Medulla oblongata (tissue), 1 donor: ENCODE results near the gene CNOT6.

Experiments
- DNase-seq: peaks from one replicate; pipeline ENCODE4 v3.0.0-alpha.2; 2015; ENCODE audit errors: extremely low spot score

The CNOT6 gene

GRCh38 chr5:180620014-180620413 lies 125.8 kb downstream of the CNOT6 start:
- no peak for DNase-seq

- no peak for DNase-seq
Observed at GRCh38 chr5:180621311-180621710, 127.1 kb downstream of the CNOT6 start.

- DNase-seq, result no peak
Observed at GRCh38 chr5:180622910-180623309, 128.7 kb downstream of the CNOT6 start.

- no peak for DNase-seq
Observed at GRCh38 chr5:180623411-180623834, 129.2 kb downstream of the CNOT6 start.

GRCh38 chr5:180623844-180624243 lies 129.7 kb downstream of the CNOT6 start:
- no peak for DNase-seq

- no peak for DNase-seq
Observed at GRCh38 chr5:180624587-180624986, 130.4 kb downstream of the CNOT6 start.

DNA sequence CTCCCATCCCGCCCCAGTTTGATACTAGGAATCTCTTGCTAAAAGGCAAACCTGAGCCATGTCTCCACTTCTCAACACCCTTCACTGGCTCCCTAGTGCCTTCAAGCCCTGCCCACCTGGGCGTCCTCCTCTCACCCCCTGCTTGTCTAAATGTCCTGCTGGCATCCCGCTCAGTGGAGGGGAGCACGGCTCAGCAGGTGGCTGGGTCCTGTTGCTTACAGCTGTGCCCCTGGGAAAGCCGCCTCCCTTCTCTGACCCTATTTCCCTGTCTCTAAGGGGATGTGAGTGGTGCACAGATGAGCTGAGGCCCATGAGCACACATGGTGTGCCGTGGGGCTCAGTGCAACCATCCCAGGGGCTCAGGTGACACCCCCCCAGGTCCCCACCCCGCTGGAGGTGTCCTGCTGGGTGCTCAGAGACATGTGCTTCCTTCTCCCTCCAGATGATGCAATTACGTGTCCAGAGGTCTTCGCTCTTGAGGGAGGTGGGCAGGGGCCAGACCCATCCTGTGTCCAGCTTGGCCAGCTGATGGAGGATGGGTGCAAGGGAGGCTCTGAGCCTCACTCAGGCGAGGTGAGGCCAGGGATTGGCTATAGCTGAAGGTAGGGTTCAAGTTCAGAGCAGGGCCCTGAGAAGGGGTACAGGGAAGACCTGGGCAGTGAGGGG lies 131.1 kb downstream of the CNOT6 start:
- DNase-seq, result no peak

- DNase-seq, result no peak
Observed at GRCh38 chr5:180625791-180626660, 131.8 kb downstream of the CNOT6 start.

- no peak for DNase-seq
Observed at GRCh38 chr5:180626661-180627385, 132.6 kb downstream of the CNOT6 start.

DNA sequence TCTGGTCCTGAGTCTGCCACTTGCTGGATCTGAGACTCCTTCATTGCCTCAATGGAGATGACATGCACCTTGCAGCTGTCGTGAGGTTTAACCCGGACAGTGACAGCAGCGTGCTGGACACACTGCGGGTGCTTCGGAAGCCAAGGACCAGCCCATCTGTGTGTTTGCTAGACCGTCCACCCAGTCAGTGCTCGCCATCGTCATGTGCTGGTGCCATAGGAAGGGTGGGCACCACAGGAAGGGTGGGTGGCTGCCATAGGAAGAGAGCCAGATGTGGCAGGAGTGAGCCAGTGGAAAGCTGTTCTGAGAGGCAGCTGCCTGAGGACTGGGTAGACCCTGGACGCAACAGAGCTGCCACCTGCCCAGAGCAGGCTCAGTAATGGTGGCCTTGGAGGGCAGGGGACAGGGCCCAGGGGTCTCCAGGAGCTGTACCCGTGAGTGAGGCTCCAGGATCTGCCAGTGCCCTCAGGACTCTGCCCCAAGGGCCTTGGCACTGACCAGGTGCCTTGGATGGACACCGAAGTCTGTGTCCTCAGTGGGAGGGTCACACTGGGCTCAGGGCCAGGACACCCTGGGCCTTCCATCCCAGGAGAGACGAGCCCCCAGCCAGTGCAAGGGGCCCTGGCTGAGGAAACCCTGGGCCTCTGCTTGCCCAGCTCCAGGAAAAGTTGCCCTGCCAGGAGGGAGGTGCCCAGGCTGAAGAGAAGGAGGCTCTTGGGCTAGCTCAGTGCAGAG lies 133.4 kb downstream of the CNOT6 start:
- DNase-seq, result no peak
